GM18520 (cell line): ENCODE measurements around the gene BICD1.

Experiments used
- ATAC-seq: cut with Tn5 transposase; IDR thresholded peaks from one replicate; pipeline ENCODE4 v1.9.1; 2021; ENCODE audit not compliant: unreplicated experiment

BICD1 gene

GRCh38 chr12:32100888-32101287, 5.8 kb upstream of the BICD1 start:
- ATAC-seq, result no peak

- ATAC-seq, result no peak
Observed at GRCh38 chr12:32102234-32102633, 4.4 kb upstream of the BICD1 start.

- no peak for ATAC-seq
Observed at GRCh38 chr12:32104572-32105355, 1.9 kb upstream of the BICD1 start.

- no peak for ATAC-seq
Observed at GRCh38 chr12:32105986-32106516, 596 bp upstream of the BICD1 start.

- no peak for ATAC-seq
Observed at GRCh38 chr12:32107359-32108267, 966 bp downstream of the BICD1 start.

- ATAC-seq, result no peak
Observed at GRCh38 chr12:32108787-32109186, 2.1 kb downstream of the BICD1 start.

GRCh38 chr12:32110417-32110816, 3.8 kb downstream of the BICD1 start:
- no peak for ATAC-seq

- ATAC-seq, result no peak
Observed at GRCh38 chr12:32110942-32111341, 4.3 kb downstream of the BICD1 start.

- ATAC-seq, result no peak
Observed at GRCh38 chr12:32115404-32116104, 8.9 kb downstream of the BICD1 start.

- no peak for ATAC-seq
Observed at GRCh38 chr12:32116897-32117296, 10.2 kb downstream of the BICD1 start.

GRCh38 chr12:32117316-32117715, 10.7 kb downstream of the BICD1 start:
- ATAC-seq, result no peak

- no peak for ATAC-seq
Observed at GRCh38 chr12:32118806-32119205, 12.2 kb downstream of the BICD1 start.

- ATAC-seq, result peak; percentile 80
Observed at GRCh38 chr12:32120419-32120818, 13.8 kb downstream of the BICD1 start.

GRCh38 chr12:32124637-32125036, 18.0 kb downstream of the BICD1 start:
- ATAC-seq, result no peak

- no peak for ATAC-seq
Observed at GRCh38 chr12:32125455-32126084, 18.9 kb downstream of the BICD1 start.

GRCh38 chr12:32126720-32127119, 20.1 kb downstream of the BICD1 start:
- no peak for ATAC-seq

GRCh38 chr12:32131666-32132065, 25.0 kb downstream of the BICD1 start:
- no peak for ATAC-seq

- peak; percentile 82 for ATAC-seq
Observed at GRCh38 chr12:32134101-32134888, 27.6 kb downstream of the BICD1 start.

- ATAC-seq, result no peak
Observed at GRCh38 chr12:32135967-32136366, 29.3 kb downstream of the BICD1 start.

GRCh38 chr12:32136404-32136803, 29.8 kb downstream of the BICD1 start:
- ATAC-seq, result no peak
